ENCODE data around the gene MYMX. TPM values are rescaled to one million over a fixed set of nuclear protein-coding genes. Genes with fewer than 3 reads are reported as not detected.
"Not testable (repeated sequence)": the region's sequence is repeated elsewhere in the genome, so short reads cannot be mapped to it uniquely, and the experiment has no call there.

MYMX gene
- polyA plus RNA-seq, 3 donors: 0.23 to 0.59 (median 0.24) TPM

DNA sequence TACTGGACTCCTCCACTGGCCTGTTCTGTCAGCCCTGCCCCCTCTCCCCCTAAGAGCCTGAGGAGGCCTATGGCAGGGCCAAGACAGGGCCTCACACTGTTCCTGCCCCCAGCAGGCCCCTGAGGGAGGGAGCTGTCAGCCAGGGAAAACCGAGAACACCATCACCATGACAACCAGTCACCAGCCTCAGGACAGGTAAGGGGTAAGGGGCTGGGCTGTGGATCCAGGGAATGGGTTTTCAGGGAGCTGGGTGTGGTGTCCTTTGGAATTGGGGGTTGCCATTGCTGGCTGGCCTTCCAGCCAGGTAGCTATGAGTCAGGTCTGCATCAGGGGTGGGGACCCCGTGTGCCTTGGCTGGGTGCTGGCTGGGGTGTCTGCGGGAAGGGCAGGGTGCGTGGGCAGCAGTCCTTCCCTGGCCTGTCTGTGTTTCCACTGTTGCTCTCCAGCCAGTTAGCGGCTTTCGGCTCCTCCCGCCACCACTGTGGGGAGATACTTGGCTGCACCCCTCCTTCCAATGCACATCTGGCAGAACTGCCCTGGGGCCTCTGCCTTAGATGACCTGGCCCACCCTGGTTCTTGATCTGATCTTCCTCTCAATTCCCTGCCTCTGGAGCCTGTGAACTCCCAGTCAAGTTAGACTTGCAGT, 10.5 kb downstream of the MYMX start:
- no peak for DNase-seq (ENCODE audit: extremely low read depth in 1 of 11, low read depth in 9 of 11, low spot score in 4 of 11)

DNA sequence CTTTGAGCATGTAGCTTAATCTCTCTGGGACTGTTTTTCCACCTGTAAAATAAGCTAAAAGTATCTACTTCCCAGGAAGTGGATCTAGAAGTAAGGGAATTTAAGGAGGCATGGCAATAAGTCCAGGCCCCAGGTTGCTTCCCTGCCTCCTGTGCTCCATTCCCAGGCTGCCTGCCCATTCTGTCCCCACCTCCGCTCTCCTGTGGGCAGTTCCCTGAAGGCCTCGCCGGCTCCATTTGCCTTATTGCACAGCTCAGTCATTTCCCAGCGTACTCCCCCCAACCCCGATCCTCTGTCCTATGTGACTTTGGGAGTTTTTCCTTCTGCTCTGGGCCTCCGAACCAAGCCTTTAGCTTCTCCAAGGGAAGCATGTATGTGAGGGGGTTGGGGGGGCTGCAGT, 11.3 kb downstream of the MYMX start:
- no peak for DNase-seq (ENCODE audit: extremely low read depth in 1 of 11, low read depth in 9 of 11, low spot score in 4 of 11)

DNA sequence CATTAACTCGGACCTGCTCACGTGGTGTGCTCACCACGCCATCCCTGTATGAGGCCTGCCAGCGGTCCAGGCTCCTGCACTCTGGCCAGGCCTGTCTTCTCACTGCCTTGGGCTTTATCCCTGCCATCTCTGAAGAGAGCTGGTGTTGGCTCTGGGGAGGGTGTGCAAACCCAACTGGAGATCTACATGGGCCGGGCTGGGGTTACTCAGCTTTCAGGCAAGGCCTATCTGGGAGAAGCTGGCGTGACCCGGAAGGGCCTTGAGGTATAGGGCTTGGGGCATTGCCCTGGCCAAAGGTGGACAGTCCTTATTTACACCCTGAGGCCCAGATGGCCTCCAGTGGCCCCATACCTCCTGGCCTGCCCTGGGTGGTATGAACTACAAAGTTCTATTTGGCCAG, 11.7 kb downstream of the MYMX start:
- no peak for DNase-seq (ENCODE audit: extremely low read depth in 1 of 11, low read depth in 9 of 11, low spot score in 4 of 11)

DNA sequence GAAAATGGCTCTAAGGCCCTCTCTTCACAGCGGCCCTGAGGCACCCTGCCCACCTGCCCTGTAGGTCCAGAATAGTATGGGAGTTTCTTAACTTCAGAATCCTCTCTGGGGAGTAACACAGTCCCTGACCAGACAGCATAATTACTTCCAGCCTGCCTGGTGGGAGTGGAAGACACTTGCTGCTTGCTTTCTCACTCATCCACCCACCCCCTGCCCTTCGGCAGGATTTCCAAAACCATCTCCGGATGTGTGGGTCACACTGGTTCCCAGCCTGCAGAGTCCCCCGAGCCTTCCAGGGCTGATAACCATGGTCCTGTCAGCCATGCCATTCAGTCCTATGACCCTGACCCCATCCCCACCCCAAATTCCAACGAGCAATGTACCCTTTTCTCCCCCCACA, 12.1 kb downstream of the MYMX start:
- no peak for DNase-seq (ENCODE audit: extremely low read depth in 1 of 11, low read depth in 9 of 11, low spot score in 4 of 11)

DNA sequence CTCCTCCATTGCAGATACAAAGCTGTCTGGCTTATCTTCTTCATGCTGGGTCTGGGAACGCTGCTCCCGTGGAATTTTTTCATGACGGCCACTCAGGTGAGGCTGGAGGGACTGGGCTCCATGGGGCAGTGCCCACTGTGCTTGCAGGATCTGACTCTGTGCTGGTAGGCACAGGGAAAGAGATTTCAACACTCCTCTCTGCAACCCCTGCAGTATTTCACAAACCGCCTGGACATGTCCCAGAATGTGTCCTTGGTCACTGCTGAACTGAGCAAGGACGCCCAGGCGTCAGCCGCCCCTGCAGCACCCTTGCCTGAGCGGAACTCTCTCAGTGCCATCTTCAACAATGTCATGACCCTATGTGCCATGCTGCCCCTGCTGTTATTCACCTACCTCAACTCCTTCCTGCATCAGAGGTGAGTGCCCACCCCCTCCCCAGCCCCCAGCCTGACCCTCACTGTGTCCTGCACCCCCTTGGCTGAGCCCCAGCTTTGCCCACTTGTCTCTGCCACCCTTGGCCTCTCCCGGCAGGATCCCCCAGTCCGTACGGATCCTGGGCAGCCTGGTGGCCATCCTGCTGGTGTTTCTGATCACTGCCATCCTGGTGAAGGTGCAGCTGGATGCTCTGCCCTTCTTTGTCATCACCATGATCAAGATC, 12.8 kb downstream of the MYMX start:
- no peak for DNase-seq (ENCODE audit: extremely low read depth in 1 of 11, low read depth in 9 of 11, low spot score in 4 of 11)

DNA sequence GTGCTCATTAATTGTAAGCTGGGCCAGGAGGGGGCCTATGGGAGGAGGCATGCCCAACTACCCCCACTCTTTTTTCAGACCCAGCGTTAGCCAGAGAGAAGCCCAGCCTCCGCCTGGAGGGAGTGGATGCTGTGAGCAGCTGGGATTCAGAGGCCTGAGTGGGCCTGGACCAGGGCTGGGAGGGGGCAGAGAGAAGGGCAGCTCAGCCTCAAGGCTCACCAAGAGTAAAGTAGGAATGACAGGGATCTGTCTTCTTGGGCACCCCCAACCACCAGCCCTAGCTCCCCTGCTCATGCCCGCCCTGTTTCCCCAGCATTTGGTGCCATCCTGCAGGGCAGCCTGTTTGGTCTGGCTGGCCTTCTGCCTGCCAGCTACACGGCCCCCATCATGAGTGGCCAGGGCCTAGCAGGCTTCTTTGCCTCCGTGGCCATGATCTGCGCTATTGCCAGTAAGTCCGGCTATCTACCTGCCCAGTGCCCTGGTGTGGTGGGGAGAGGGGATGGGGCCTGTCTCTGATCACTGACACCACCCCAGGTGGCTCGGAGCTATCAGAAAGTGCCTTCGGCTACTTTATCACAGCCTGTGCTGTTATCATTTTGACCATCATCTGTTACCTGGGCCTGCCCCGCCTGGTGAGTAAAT, 13.4 kb downstream of the MYMX start:
- no peak for DNase-seq (ENCODE audit: extremely low read depth in 1 of 11, low read depth in 9 of 11, low spot score in 4 of 11)

DNA sequence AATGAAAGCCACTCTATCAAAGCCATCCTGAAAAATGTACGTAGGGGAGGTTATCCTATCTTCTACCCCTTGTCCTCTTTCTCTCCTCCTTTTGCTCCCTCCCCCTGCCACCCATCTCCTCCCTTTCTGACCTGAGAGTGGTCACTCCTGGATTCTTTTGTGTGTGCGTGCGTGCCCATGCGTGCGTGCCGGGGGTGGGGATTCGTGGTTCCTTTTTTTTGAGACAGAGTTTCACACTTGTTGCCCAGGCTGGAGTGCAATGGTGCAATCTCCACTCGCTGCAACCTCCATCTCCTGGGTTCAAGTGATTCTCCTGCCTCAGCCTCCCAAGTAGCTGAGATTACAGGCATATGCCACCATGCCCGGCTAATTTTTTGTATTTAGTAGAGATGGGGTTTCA, 14.7 kb downstream of the MYMX start:
- DNase-seq (ENCODE audit: extremely low read depth in 1 of 11, low read depth in 9 of 11, low spot score in 4 of 11): not testable (repeated sequence)

DNA sequence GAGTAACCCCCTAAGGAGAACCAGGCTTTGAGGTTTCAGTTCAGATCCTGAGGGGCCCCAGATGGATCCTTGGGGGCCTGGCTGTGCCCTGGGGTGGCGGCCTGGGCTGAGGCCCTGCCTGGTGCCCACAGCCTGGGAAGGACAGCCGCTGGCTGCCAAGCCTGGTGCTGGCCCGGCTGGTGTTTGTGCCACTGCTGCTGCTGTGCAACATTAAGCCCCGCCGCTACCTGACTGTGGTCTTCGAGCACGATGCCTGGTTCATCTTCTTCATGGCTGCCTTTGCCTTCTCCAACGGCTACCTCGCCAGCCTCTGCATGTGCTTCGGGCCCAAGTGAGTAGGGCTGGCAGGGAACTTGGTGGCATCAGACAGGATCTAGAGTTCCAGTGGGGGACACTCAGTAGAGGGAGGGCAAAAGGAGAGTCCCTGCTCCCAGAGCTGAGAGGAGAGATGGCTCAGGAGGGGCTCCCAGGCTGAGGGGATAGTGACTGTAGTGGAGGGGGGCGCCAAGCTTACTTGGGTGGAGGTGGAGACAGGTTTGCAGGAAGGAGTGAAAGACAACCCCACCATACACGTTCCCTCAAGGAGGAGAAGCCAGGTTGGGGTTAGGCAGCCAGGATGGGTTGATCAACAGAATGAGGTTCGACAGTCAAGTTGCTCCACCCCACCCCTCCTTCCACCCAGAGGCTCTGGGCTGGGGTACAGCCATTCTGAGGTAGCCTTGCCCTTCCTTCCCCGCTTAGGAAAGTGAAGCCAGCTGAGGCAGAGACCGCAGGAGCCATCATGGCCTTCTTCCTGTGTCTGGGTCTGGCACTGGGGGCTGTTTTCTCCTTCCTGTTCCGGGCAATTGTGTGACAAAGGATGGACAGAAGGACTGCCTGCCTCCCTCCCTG, 16.2 kb downstream of the MYMX start:
- no peak for DNase-seq (ENCODE audit: extremely low read depth in 1 of 11, low read depth in 9 of 11, low spot score in 4 of 11)

DNA sequence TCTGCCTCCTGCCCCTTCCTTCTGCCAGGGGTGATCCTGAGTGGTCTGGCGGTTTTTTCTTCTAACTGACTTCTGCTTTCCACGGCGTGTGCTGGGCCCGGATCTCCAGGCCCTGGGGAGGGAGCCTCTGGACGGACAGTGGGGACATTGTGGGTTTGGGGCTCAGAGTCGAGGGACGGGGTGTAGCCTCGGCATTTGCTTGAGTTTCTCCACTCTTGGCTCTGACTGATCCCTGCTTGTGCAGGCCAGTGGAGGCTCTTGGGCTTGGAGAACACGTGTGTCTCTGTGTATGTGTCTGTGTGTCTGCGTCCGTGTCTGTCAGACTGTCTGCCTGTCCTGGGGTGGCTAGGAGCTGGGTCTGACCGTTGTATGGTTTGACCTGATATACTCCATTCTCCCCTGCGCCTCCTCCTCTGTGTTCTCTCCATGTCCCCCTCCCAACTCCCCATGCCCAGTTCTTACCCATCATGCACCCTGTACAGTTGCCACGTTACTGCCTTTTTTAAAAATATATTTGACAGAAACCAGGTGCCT, 16.9 kb downstream of the MYMX start:
- no peak for DNase-seq (ENCODE audit: extremely low read depth in 1 of 11, low read depth in 9 of 11, low spot score in 4 of 11)

DNA sequence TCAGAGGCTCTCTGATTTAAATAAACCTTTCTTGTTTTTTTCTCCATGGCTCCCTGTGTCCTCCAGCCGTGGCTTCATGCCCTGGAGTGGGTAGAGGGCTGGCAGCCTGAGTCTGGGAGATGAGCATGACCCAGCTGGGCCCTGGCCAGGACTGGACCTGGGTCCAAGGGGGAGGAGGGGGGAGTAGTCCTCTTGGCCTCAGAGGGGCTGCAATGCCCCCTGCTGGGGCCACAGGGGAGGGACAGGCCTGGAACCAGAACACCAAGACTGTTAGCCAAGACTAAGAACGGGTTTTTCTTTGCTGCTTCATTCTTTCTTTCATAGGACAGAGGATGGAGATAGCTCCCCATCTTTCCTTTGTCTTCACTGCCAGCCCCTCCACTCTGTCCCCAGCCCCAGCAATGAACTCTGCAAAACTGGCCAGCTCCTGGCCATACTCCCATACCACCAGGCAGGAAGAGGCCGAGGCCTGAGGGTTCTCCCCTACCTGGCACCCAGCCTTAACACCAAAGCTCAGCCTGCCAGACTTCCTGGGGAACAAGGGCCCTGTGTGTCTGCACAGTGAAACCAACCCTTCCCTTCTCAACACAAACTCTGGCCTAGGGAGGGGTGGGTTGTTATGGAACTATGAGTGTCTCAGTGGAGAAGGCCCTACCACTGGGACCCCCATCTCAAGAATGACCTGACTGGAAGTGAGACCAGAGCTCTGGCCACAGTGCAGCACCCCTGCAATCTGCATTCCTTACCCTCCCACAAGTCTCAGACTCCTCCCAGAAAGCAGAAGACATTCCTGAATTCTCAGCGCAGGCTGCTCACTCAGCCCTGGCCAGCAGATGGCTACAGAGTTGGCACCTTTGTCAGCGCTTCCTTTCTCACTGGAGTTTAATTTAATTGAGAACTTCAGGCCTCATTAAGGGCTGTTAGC, 17.6 kb downstream of the MYMX start:
- peak in 1 of 11 donors; percentile 79 for DNase-seq (ENCODE audit: extremely low read depth in 1 of 11, low read depth in 9 of 11, low spot score in 4 of 11)

DNA sequence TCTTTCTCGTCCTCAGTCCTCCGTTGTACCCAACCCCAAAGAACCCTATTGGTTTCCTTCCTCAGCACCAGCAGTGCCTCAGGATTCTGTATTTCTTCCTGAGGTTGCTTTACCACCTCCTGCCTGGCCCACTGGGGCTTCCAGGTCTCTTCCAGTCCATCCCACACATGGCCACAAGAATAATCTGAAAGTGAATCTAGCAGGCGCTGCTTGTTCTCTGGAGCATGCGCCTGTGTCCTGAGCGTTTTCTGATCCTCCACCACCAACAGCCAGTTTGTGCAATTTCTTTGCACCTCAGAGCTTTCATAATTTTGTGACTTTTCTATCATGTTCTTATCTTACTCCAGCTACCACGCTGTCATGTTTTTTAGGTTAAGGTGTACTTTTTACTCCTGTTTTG, 18.5 kb downstream of the MYMX start:
- no peak for DNase-seq (ENCODE audit: extremely low read depth in 1 of 11, low read depth in 9 of 11, low spot score in 4 of 11)

DNA sequence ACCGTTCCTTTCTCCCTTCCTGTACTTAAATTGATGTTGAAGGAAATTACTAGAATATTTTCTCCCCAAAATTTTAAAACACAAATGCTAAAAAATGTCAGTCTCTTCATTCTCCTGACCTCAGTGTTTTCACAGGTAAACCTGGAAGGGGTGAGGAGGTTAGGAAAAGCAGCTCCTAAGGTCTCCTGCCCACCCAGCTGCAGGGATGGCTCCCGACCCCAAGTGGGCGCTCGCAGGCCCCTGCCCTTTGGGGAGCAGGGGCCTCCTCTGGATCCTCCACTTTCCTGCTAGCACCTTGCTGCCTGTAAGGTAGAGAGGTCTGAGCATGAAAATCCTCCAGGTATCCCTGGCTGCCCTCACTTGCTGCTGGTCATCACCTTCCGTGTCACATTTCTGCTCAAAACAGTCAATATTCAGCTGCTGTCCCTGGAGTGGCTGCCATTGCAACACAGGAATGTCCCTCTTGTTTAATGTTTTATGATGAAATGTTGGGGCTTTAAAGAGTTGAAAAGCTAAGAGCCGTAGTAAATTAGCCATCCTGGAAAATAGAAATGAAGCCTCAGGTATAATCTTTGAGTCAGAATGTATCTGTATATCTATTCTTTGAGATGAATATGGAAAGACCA, 19.3 kb downstream of the MYMX start:
- DNase-seq (ENCODE audit: extremely low read depth in 1 of 11, low read depth in 9 of 11, low spot score in 4 of 11): no peak

DNA sequence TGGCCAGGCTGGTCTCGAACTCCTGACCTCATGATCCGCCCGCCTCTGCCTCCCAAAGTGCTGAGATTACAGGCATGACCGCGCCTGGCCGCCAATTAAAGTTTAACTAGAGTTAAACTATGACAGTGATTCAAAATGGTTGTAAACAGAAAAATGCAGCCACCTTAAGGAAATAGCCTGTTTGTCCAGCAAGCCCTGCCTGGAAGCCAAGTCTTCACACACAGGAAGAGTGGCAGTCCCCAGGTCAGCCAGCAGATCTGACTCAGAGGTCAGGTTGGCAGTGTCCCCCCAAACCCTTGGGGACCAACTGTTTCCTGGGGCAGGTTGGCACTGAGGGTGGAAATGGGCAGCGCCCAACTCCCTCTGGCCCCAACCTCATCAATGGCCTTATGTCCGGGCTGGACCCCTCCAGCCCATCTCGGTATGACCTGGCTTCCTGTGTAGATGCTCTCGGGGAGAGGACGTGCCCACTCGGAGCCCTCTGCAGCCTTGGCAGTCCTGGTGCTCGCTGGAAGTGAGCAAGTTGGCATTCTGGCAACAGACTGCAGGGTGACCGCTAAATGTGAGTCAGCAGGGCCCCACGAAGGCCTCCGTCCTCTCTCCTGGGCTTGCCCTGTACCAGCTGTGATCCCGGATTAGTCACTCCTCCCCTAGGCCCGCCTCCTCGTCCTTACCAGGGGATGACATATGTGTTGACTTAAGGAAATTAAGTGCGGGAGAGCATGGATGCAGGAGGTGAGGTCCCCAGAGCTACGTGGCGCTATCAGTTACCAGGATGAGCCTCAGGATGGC, 20.5 kb downstream of the MYMX start:
- peak in 2 of 11 donors; percentile 82 to 87 for DNase-seq (ENCODE audit: extremely low read depth in 1 of 11, low read depth in 9 of 11, low spot score in 4 of 11)

DNA sequence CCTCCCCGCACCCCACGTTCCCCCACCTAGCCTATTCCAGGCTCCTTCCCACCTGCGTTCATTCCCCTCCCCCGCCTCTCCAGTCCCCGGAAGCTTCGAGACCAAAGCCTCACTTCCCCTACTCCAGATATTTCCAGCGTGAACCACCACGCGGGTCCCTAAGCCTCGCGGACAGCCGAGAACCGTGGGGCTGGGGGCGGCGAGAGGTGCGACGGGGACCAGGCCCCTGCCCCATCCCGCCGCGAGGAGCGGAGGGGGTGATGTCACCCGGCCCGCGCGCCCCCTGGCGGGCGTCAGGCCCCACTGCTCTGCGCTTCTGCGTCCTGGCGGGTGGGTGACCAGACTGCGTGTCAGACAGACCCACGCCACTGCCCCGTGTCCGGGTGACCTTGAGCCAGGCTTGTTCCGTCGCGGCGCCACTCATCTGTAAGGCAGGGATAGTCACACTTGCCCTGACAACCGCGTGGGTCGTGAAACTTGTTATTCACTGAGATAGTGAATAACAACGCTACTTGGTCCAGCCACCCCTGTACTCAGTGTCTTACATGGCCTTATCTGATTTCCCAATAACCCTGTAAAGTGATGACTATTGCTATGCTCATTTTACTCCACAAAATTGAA, 21.2 kb downstream of the MYMX start:
- DNase-seq (ENCODE audit: extremely low read depth in 1 of 11, low read depth in 9 of 11, low spot score in 4 of 11): peak in 1 of 11 donors; percentile 72

DNA sequence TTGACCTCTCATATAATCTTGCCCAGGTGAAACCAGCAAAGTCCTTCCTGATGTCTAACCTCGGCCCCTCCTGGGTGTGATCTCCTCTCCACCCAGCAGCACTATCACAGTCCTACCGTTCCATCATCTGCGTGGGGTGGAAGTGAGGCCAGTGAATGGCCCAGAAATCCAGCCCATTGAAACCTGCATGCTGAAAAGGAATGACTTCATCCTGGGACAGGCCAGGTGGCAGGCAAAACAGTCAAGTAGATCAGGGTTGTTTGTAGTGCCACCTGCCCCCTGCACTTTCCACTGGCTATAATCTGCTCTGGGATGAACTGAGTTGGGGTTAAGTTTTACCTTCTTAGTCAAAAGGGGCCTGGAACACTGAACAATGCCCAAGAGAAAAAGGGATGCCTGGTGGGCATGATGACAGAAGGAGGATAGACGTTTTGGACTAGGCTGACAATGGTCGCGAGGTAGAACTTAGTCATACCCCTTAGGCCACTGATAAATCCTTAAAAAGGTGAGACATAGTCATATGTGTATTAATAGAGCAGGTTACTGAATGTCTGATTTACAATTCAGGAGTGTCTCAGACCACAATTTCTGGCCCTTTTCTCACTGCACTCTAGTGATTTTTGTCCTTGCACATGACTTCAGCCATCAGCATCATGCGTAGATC, 22.1 kb downstream of the MYMX start:
- no peak for DNase-seq (ENCODE audit: extremely low read depth in 1 of 11, low read depth in 9 of 11, low spot score in 4 of 11)

DNA sequence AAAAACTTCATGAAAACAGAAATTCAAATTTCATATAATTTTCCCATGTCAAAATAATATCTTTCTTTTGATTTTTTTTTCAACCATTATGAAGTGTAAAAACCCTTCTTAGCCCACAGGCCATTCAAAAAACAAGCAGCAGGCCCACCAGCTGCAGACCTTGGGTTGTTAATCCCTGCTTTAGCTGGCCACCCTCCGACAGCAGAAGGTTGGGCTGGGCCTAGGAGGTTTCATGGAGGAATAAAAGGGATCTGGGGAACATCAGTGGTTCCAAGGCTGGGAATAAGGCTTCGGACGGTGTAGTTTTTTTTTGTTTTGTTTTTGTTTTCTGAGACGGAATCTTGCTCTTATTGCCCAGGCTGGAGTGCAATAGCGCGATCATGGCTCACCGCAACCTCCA, 26.6 kb downstream of the MYMX start:
- no peak for DNase-seq (ENCODE audit: extremely low read depth in 1 of 11, low read depth in 9 of 11, low spot score in 4 of 11)

Data from renal cortex interstitium (tissue), 11 donors.